B cell (primary cell): ENCODE results near the gene AUTS2. TPM values are rescaled to one million over a fixed set of nuclear protein-coding genes. Genes with fewer than 3 reads are reported as not detected.

Source experiments
- ATAC-seq: fragments of 200-7000 bp; cut with Tn5 transposase; one replicate; pipeline ENCODE4 v1.10.0; 2021; ENCODE audit warnings: low read depth, mild to moderate bottlenecking, moderate number of reproducible peaks, moderate library complexity
- CTCF ChIA-PET: fragments of 350-600 bp; sonication (Branson Sonifier 250); formaldehyde crosslinking; loops from one replicate; lab custom pipeline; 2021; ENCODE audit warnings: antibody characterized with exemption, inconsistent platforms; lab: Charles Lee
- POLR2A ChIA-PET: fragments of 350-600 bp; sonication (Branson Sonifier 250); formaldehyde crosslinking; loops from one replicate; lab custom pipeline; 2021; ENCODE audit warnings: antibody characterized with exemption; lab: Charles Lee
- DNase-seq: peaks from one replicate; pipeline ENCODE4 v3.0.0; 2013
- H2AFZ ChIP-seq: 2 replicates; pipeline ENCODE4 v1.6.1; 2012; ENCODE audit warnings: mild to moderate bottlenecking, low read depth, low read length; ENCODE audit not compliant: insufficient read depth, poor library complexity, severe bottlenecking
- H3K27ac ChIP-seq, 2 donors: 1 replicate in 1 of 2; 2 replicates in 1 of 2; pipeline ENCODE4 v1.5.1; 2012 to 2013; ENCODE audit warnings: low read length in 2 of 2, mild to moderate bottlenecking in 2 of 2, moderate library complexity in 1 of 2
- H3K27me3 ChIP-seq, 4 experiments: fragments of 200-600 bp in 1 of 4; sonication (generic) in 1 of 4; replicated peaks in 1 of 4; 1 replicate in 2 of 4; 2 replicates in 2 of 4; pipeline versions ENCODE4 v1.6.1 to v1.7.0; 2013 to 2016; ENCODE audit warnings: low read length in 3 of 4, mild to moderate bottlenecking in 2 of 4, mixed read lengths in 1 of 4, moderate library complexity in 1 of 4; ENCODE audit not compliant: insufficient read depth in 4 of 4, control insufficient read depth in 3 of 4; ENCODE audit errors: control extremely low read depth in 1 of 4
- H3K36me3 ChIP-seq, 2 experiments: replicated peaks in 1 of 2; 1 replicate in 1 of 2; 2 replicates in 1 of 2; pipeline versions ENCODE4 v1.6.1 to v1.7.1; 2013; ENCODE audit warnings: low read length in 1 of 2; ENCODE audit not compliant: insufficient read depth in 2 of 2, control insufficient read depth in 1 of 2; ENCODE audit errors: control extremely low read depth in 1 of 2, extremely low read depth in 1 of 2
- H3K4me1 ChIP-seq, 2 donors: fragments of 200-600 bp in 1 of 2; sonication (generic) in 1 of 2; 1 replicate in 1 of 2; 2 replicates in 1 of 2; pipeline versions ENCODE4 v1.5.1 to v1.6.1; 2013 to 2017; ENCODE audit warnings: low read length in 2 of 2; ENCODE audit not compliant: control insufficient read depth in 2 of 2, insufficient read depth in 2 of 2
- H3K4me2 ChIP-seq: replicated peaks from 2 replicates; pipeline ENCODE3; 2012; ENCODE audit warnings: mild to moderate bottlenecking, low read depth, low read length; ENCODE audit not compliant: poor library complexity, severe bottlenecking
- H3K4me3 ChIP-seq, 5 experiments: fragments of 200-600 bp in 1 of 5; sonication (generic) in 1 of 5; 1 replicate in 3 of 5; 2 replicates in 2 of 5; pipeline versions ENCODE4 v1.5.1 to v1.7.0; 2011 to 2016; ENCODE audit warnings: low read length in 4 of 5, mild to moderate bottlenecking in 4 of 5, low read depth in 2 of 5, control low read depth in 1 of 5, moderate library complexity in 1 of 5; ENCODE audit not compliant: insufficient read depth in 1 of 5; ENCODE audit errors: control extremely low read depth in 1 of 5, extremely low read depth in 1 of 5
- H3K79me2 ChIP-seq: fragments of 200-600 bp; sonication (generic); one replicate; pipeline ENCODE4 v1.6.0; 2016; ENCODE audit warnings: low read length; ENCODE audit not compliant: control insufficient read depth, insufficient read depth
- H3K9ac ChIP-seq: fragments of 200-600 bp; sonication (generic); 2 replicates; pipeline ENCODE4 v1.6.1; 2017; ENCODE audit warnings: mild to moderate bottlenecking, low read length, moderate library complexity
- H3K9me3 ChIP-seq, 3 donors: one replicate each; pipeline versions ENCODE4 v1.6.1 to v1.7.1; 2013; ENCODE audit warnings: low read length in 2 of 3; ENCODE audit not compliant: control insufficient read depth in 2 of 3, insufficient read depth in 1 of 3; ENCODE audit errors: control extremely low read depth in 1 of 3
- H4K20me1 ChIP-seq: 2 replicates; pipeline ENCODE4 v1.6.0; 2012; ENCODE audit warnings: mild to moderate bottlenecking, low read length; ENCODE audit not compliant: insufficient read depth, control insufficient read depth, poor library complexity, severe bottlenecking
- H3K27ac Mint-ChIP-seq: one replicate; pipeline ENCODE4 v1.8.0; 2021; ENCODE audit warnings: mixed read lengths
- H3K27me3 Mint-ChIP-seq: one replicate; pipeline ENCODE4 v1.8.0; 2021; ENCODE audit warnings: mixed read lengths
- H3K4me1 Mint-ChIP-seq: one replicate; pipeline ENCODE4 v1.8.0; 2021; ENCODE audit warnings: mixed read lengths
- H3K4me3 Mint-ChIP-seq: one replicate; pipeline ENCODE4 v1.8.0; 2021; ENCODE audit warnings: mixed read lengths
- H3K9me3 Mint-ChIP-seq: one replicate; pipeline ENCODE4 v1.8.0; 2022; ENCODE audit warnings: mixed read lengths; ENCODE audit not compliant: insufficient read depth
- EZH2 ChIP-seq: IDR thresholded peaks from 2 replicates; pipeline ENCODE4 v1.6.1; 2012; ENCODE audit warnings: borderline replicate concordance, low read depth, mild to moderate bottlenecking, moderate library complexity, low read length; ENCODE audit not compliant: insufficient read depth, poor library complexity, severe bottlenecking
- WGBS: methylation state at CpG from one replicate; pipeline ENCODE4 v1.1.5; 2013; ENCODE audit warnings: missing lambda C conversion rate; ENCODE audit not compliant: insufficient coverage; 5-methylcytosine and 5-hydroxymethylcytosine counted together
- intact Hi-C: fragments of 100-400 bp; cut with micrococcal nuclease; formaldehyde crosslinking; loops from one replicate; pipeline ENCODE4 v1.10.0; 2022
- polyA plus RNA-seq: library from polyadenylated mRNA; depleted of rRNA; stranded (reverse); fragments of >200 nt; gene quantifications from 2 replicates; pipeline ENCODE4 v1.2.3, GENCODE V29; 2012
- total RNA-seq, 2 donors: library from RNA; stranded (reverse); fragments of 120-200 nt in 1 of 2; gene quantifications; 1 replicate in 1 of 2; 2 replicates in 1 of 2; pipeline versions ENCODE4 v1.2.3 to v1.2.4, GENCODE V29; 2013 to 2022
- TF ChIP-seq, protein P1 (sequence below): fragments of 200-600 bp; IDR thresholded peaks from one replicate; pipeline ENCODE4 v1.8.0; 2022; ENCODE audit warnings: antibody characterized with exemption, mild to moderate bottlenecking

Gene AUTS2
- total and polyA plus RNA-seq, 2 donors (not counting 1 experiment from before 2014, with no cell fraction given): 22.3 to 35.0 TPM

GRCh38 chr7:70356787-70357328 lies 758.6 kb downstream of the AUTS2 start:
- TF ChIP-seq, protein P1, sequence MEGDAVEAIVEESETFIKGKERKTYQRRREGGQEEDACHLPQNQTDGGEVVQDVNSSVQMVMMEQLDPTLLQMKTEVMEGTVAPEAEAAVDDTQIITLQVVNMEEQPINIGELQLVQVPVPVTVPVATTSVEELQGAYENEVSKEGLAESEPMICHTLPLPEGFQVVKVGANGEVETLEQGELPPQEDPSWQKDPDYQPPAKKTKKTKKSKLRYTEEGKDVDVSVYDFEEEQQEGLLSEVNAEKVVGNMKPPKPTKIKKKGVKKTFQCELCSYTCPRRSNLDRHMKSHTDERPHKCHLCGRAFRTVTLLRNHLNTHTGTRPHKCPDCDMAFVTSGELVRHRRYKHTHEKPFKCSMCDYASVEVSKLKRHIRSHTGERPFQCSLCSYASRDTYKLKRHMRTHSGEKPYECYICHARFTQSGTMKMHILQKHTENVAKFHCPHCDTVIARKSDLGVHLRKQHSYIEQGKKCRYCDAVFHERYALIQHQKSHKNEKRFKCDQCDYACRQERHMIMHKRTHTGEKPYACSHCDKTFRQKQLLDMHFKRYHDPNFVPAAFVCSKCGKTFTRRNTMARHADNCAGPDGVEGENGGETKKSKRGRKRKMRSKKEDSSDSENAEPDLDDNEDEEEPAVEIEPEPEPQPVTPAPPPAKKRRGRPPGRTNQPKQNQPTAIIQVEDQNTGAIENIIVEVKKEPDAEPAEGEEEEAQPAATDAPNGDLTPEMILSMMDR: no peak
- no peak for TF ChIP-seq EZH2
- ChIA-PET POLR2A (no interaction called here), CTCF (no interaction called here)
- no peak overlapping the region for H3K4me3 Mint-ChIP-seq
- intact Hi-C loops: no loop called here
- H3K9ac ChIP-seq: no peak overlapping the region
- H3K27ac ChIP-seq: no peak overlapping the region
- no peak overlapping the region for H3K4me3 ChIP-seq
- H3K79me2 ChIP-seq: no peaks in the 10 kb centered on the region
- H3K9me3 ChIP-seq: no peaks in the 10 kb centered on the region
- H2AFZ ChIP-seq: no peak overlapping the region
- H3K36me3 ChIP-seq: no peaks in the 10 kb centered on the region
- peaks cover 19 to 22% of the 10 kb centered on the region in 2 donors for H3K4me1 ChIP-seq
- H4K20me1 ChIP-seq: no peaks in the 10 kb centered on the region
- 92% methylated on average over 2 of the region's 5 CpGs for WGBS
- H3K4me1 Mint-ChIP-seq: peaks cover 24% of the 10 kb centered on the region
- ATAC-seq (no peak), DNase-seq (no peak)
- no peaks in the 10 kb centered on the region for H3K9me3 Mint-ChIP-seq
- H3K4me2 ChIP-seq: no peak overlapping the region
- H3K27me3 Mint-ChIP-seq: no peaks in the 10 kb centered on the region
- H3K27ac Mint-ChIP-seq: no peak overlapping the region
- no peaks in the 10 kb centered on the region for H3K27me3 ChIP-seq

DNA sequence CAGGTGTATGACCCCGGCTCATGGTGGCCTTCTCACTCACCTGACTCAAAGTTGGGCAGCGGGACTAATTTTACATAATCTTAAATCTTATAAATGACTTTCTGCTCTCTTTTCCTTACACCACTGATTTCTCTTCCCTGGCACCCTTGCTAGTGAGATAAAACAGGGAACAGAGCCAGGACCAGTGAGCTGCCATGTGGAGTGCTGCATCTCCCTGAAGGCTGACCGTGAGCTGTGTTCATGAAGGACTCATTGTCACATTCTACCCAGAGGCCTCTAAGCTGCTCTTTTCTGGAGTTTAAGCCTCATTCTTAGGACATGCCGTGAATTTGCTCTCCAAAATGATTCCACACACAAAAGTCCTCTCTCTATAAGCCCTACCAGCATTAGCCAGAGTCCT lies 762.3 kb downstream of the AUTS2 start:
- POLR2A ChIA-PET: no interaction called here
- intact Hi-C loops: no loop called here
- CTCF ChIA-PET: no interaction called here
- no peak overlapping the region for H3K9ac ChIP-seq
- Mint-ChIP-seq H3K27me3 (no peaks in the 10 kb centered on the region), H3K9me3 (no peaks in the 10 kb centered on the region), H3K4me1 (peaks cover 12% of the 10 kb centered on the region), H3K27ac (no peak overlapping the region), H3K4me3 (no peak overlapping the region)
- H3K4me2 ChIP-seq: no peak overlapping the region
- TF ChIP-seq EZH2: no peak
- TF ChIP-seq, protein P1: no peak
- H2AFZ ChIP-seq: no peak overlapping the region
- no peak overlapping the region for H3K4me3 ChIP-seq
- no peaks in the 10 kb centered on the region for H3K36me3 ChIP-seq
- WGBS: 100% methylated on average over 2 of the region's 4 CpGs
- H3K27ac ChIP-seq: no peak overlapping the region
- no peak for DNase-seq
- ATAC-seq: no peak
- H4K20me1 ChIP-seq: no peaks in the 10 kb centered on the region
- no peaks in the 10 kb centered on the region for H3K27me3 ChIP-seq
- peaks cover 4 to 11% of the 10 kb centered on the region in 2 donors for H3K4me1 ChIP-seq
- no peaks in the 10 kb centered on the region for H3K79me2 ChIP-seq
- H3K9me3 ChIP-seq: no peaks in the 10 kb centered on the region
